Right lobe of liver (tissue), 4 donors: ENCODE measurements around the gene SNRPA.

ENCODE experiments used
- POLR2A ChIP-seq: fragments of 450-650 bp; IDR thresholded peaks from one replicate; pipeline ENCODE4 v1.6.1; 2017; ENCODE audit warnings: antibody characterized with exemption, mild to moderate bottlenecking
- TF ChIP-seq, protein P1 (sequence below), 4 donors: fragments of 200-600 bp in 3 of 4; fragments of 450-650 bp in 1 of 4; IDR thresholded peaks; one replicate each; pipeline versions ENCODE4 v1.5.1 to v1.8.0; 2016 to 2022; ENCODE audit warnings: antibody characterized with exemption in 4 of 4, mild to moderate bottlenecking in 2 of 4
- donor health status: DM: no; HTN: no; CAD: no.
- donor health status: DM: no; HTN: no; CAD: no.
- donor health status: DM: no; HTN: yes; CAD: no.

DNA sequence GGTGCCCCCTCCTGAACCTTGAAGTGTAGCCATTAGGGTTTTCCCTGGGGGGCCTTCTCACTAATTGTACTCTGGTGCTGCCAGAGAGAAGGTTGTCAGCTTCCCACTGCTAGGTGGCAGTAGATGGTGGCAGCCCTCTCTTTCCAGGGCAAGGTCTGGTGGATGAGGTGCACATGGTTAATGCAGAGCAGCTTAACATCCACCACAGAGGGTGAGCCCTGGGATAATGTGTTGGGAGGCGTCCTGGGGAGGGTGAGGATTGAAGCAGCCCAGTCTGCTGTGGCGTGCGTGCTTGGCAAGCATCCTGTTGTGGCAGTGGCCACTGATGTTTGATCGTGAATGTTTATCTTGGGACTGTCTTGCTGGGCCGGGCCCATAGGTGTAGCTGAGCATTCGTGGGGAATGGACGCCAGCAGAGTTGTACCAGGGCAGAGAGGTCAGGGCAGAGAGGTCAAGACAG is 53.8 kb downstream of the SNRPA start:
- TF ChIP-seq, protein P1, sequence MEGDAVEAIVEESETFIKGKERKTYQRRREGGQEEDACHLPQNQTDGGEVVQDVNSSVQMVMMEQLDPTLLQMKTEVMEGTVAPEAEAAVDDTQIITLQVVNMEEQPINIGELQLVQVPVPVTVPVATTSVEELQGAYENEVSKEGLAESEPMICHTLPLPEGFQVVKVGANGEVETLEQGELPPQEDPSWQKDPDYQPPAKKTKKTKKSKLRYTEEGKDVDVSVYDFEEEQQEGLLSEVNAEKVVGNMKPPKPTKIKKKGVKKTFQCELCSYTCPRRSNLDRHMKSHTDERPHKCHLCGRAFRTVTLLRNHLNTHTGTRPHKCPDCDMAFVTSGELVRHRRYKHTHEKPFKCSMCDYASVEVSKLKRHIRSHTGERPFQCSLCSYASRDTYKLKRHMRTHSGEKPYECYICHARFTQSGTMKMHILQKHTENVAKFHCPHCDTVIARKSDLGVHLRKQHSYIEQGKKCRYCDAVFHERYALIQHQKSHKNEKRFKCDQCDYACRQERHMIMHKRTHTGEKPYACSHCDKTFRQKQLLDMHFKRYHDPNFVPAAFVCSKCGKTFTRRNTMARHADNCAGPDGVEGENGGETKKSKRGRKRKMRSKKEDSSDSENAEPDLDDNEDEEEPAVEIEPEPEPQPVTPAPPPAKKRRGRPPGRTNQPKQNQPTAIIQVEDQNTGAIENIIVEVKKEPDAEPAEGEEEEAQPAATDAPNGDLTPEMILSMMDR (IDR thresholded peaks at IDR 0.05), result peak in 3 of 4 donors; percentile 5 to 30 (median 25)
- no peak for TF ChIP-seq POLR2A
